Transverse colon (tissue), 4 donors: ENCODE measurements around the gene MYO18B. TPM values are rescaled to one million over a fixed set of nuclear protein-coding genes. Genes with fewer than 3 reads are reported as not detected.

Source experiments
- DNase-seq: peaks from one replicate; pipeline ENCODE4 v3.0.0-alpha.2; 2019
- H3K27ac ChIP-seq, 4 donors: fragments of 200-600 bp; sonication (generic); 2 replicates each; pipeline ENCODE4 v1.5.1; 2016 to 2018; ENCODE audit warnings: inconsistent platforms in 4 of 4
- H3K27me3 ChIP-seq: fragments of 200-600 bp; sonication (generic); 2 replicates; pipeline ENCODE4 v1.5.1; 2017; ENCODE audit warnings: inconsistent platforms
- H3K36me3 ChIP-seq, 4 donors: fragments of 200-600 bp; sonication (generic); 2 replicates each; pipeline ENCODE4 v1.5.1; 2017 to 2019; ENCODE audit warnings: inconsistent platforms in 4 of 4
- H3K4me1 ChIP-seq, 4 donors: fragments of 200-600 bp; sonication (generic); 2 replicates each; pipeline ENCODE4 v1.5.1; 2017 to 2020; ENCODE audit warnings: inconsistent platforms in 4 of 4
- H3K4me3 ChIP-seq, 4 donors: fragments of 200-600 bp; sonication (generic); 1 replicate in 1 of 4; 2 replicates in 3 of 4; pipeline versions ENCODE4 v1.5.1 to v1.6.1; 2017 to 2019; ENCODE audit warnings: inconsistent platforms in 4 of 4
- H3K9me3 ChIP-seq, 2 donors: fragments of 200-600 bp; sonication (generic); 2 replicates each; pipeline ENCODE4 v1.5.1; 2017 to 2019; ENCODE audit warnings: inconsistent platforms in 2 of 2
- EP300 ChIP-seq: sonication (generic); formaldehyde crosslinking; IDR thresholded peaks from one replicate; pipeline ENCODE4 v1.6.1; 2017; ENCODE audit warnings: antibody characterized with exemption, low read depth
- POLR2A ChIP-seq: fragments of 450-650 bp; IDR thresholded peaks from one replicate; pipeline ENCODE4 v1.6.1; 2016; ENCODE audit warnings: antibody characterized with exemption, mild to moderate bottlenecking, moderate library complexity
- POLR2AphosphoS5 ChIP-seq, 3 donors: sonication (generic); formaldehyde crosslinking; IDR thresholded peaks; one replicate each; pipeline ENCODE4 v1.6.1; 2016; ENCODE audit warnings: antibody characterized with exemption in 3 of 3
- WGBS, 2 donors: methylation state at CpG; one replicate each; pipeline ENCODE4 v1.1.5; 2018; ENCODE audit warnings: low coverage in 1 of 2; 5-methylcytosine and 5-hydroxymethylcytosine counted together
- in situ Hi-C, 4 donors: fragments of 200-750 bp; cut with MboI; loops; one replicate each; pipeline versions ENCODE4 v1.15.0 to v1.15.1; 2017; ENCODE audit warnings: low sequenced_read_pairs in 3 of 4, low pct_ligation_motif_present in 1 of 4, low pct_unique_long_range_greater_than_20kb in 1 of 4
- intact Hi-C: fragments of 100-400 bp; cut with DNase I; formaldehyde crosslinking; loops from one replicate; pipeline ENCODE4 v1.15.1; 2023; ENCODE audit warnings: low total_unique reads
- total RNA-seq, 4 donors: library from RNA; depleted of rRNA; stranded (reverse); fragments of >200 nt; gene quantifications; one replicate each; pipeline ENCODE4 v1.1.0, GENCODE V29; 2016
- TF ChIP-seq, protein P1 (sequence below), 5 experiments: fragments of 200-600 bp in 3 of 5; fragments of 450-650 bp in 2 of 5; sonication (generic) in 3 of 5; IDR thresholded peaks; 1 replicate in 2 of 5; 2 replicates in 3 of 5; pipeline ENCODE4 v1.5.1; 2016 to 2017; ENCODE audit warnings: antibody characterized with exemption in 5 of 5, inconsistent platforms in 3 of 5, mild to moderate bottlenecking in 2 of 5, moderate library complexity in 1 of 5

Gene MYO18B
- total RNA-seq, 4 donors from 2014 or later, result 0.27 TPM; not detected in 3

GRCh38 chr22:25750569-25751173 is 8.7 kb downstream of the MYO18B start:
- no peak for TF ChIP-seq POLR2AphosphoS5 (IDR thresholded peaks at IDR 0.05)
- TF ChIP-seq EP300, result no peak
- TF ChIP-seq, protein P1, sequence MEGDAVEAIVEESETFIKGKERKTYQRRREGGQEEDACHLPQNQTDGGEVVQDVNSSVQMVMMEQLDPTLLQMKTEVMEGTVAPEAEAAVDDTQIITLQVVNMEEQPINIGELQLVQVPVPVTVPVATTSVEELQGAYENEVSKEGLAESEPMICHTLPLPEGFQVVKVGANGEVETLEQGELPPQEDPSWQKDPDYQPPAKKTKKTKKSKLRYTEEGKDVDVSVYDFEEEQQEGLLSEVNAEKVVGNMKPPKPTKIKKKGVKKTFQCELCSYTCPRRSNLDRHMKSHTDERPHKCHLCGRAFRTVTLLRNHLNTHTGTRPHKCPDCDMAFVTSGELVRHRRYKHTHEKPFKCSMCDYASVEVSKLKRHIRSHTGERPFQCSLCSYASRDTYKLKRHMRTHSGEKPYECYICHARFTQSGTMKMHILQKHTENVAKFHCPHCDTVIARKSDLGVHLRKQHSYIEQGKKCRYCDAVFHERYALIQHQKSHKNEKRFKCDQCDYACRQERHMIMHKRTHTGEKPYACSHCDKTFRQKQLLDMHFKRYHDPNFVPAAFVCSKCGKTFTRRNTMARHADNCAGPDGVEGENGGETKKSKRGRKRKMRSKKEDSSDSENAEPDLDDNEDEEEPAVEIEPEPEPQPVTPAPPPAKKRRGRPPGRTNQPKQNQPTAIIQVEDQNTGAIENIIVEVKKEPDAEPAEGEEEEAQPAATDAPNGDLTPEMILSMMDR (IDR thresholded peaks at IDR 0.05), result no peak
- no peak for TF ChIP-seq POLR2A
- in situ Hi-C loops, result loop anchor here in 1 of 4 donors (25.0 kb wide), 1 partner anchor 288 kb away; no protein-coding TSS in a partner anchor
- DNase-seq, result no peak
- H3K27me3 ChIP-seq, result no peaks in the 10 kb centered on the region
- H3K36me3 ChIP-seq, result no peaks in the 10 kb centered on the region
- no peak overlapping the region for H3K4me3 ChIP-seq
- peaks cover 0 to 18% (median 0%) of the 10 kb centered on the region in 4 donors for H3K4me1 ChIP-seq
- intact Hi-C loops, result no loop called here
- no peak overlapping the region for H3K27ac ChIP-seq
- WGBS, 2 donors, result 48 to 70% methylated on average over 4 to 6 of the region's 6 CpGs
- H3K9me3 ChIP-seq, result no peaks in the 10 kb centered on the region

DNA sequence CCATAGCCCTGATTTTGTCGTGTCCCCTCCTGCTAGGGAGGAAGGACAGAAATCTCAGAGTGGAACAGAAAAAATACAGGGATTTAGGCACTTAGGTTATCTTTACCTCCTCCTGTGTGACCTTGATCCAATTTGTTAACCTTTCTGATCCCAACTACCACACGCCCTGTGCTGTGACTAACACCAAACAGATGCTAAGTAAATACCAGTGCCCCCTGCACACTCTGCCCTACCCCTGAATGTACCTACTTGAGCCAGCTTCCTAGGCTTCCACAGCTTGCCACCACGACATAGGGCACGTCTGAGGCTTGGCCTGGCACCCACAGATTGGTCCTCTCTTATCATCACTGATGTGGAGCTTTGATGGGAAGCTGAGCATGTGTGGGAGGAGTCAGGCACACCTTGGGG is 9.2 kb downstream of the MYO18B start:
- no peak overlapping the region for H3K27ac ChIP-seq
- in situ Hi-C loops, result loop anchor here in 1 of 4 donors (25.0 kb wide), 1 partner anchor 289 kb away; no protein-coding TSS in a partner anchor
- intact Hi-C loops, result no loop called here
- WGBS, 2 donors, result 62 to 70% methylated on average over 2 to 4 of the region's 4 CpGs
- H3K4me1 ChIP-seq, result peaks cover 0 to 18% (median 0%) of the 10 kb centered on the region in 4 donors
- no peak overlapping the region for H3K4me3 ChIP-seq
- H3K9me3 ChIP-seq, result no peaks in the 10 kb centered on the region
- no peaks in the 10 kb centered on the region for H3K27me3 ChIP-seq
- H3K36me3 ChIP-seq, result no peaks in the 10 kb centered on the region
- no peak for DNase-seq
- no peak for TF ChIP-seq POLR2A
- no peak for TF ChIP-seq EP300
- no peak for TF ChIP-seq POLR2AphosphoS5 (IDR thresholded peaks at IDR 0.05)
- TF ChIP-seq, protein P1 (IDR thresholded peaks at IDR 0.05), result no peak

GRCh38 chr22:25752615-25753214 is 10.7 kb downstream of the MYO18B start:
- no peak overlapping the region for H3K27ac ChIP-seq
- no peak for DNase-seq
- no peaks in the 10 kb centered on the region for H3K27me3 ChIP-seq
- no peak for TF ChIP-seq POLR2AphosphoS5 (IDR thresholded peaks at IDR 0.05)
- TF ChIP-seq EP300, result no peak
- TF ChIP-seq POLR2A, result no peak
- TF ChIP-seq, protein P1 (IDR thresholded peaks at IDR 0.05), result no peak
- peaks cover 0 to 13% (median 0%) of the 10 kb centered on the region in 4 donors for H3K4me1 ChIP-seq
- 94% methylated on average over 43 of the region's 48 CpGs; no CpG with 5 or more reads in 1 of the 2 donors for WGBS, 2 donors
- in situ Hi-C loops, result loop anchor here in 1 of 4 donors (25.0 kb wide), 1 partner anchor 290 kb away; no protein-coding TSS in a partner anchor
- no peaks in the 10 kb centered on the region for H3K9me3 ChIP-seq
- H3K36me3 ChIP-seq, result no peaks in the 10 kb centered on the region
- intact Hi-C loops, result no loop called here
- H3K4me3 ChIP-seq, result no peak overlapping the region

GRCh38 chr22:25753252-25753651 is 11.3 kb downstream of the MYO18B start:
- intact Hi-C loops (no loop called here), in situ Hi-C loops (loop anchor here in 1 of 4 donors (25.0 kb wide), 1 partner anchor 291 kb away; no protein-coding TSS in a partner anchor)
- H3K9me3 ChIP-seq, result no peaks in the 10 kb centered on the region
- no peaks in the 10 kb centered on the region for H3K27me3 ChIP-seq
- H3K27ac ChIP-seq, result no peak overlapping the region
- no peak overlapping the region for H3K4me3 ChIP-seq
- no peaks in the 10 kb centered on the region for H3K36me3 ChIP-seq
- TF ChIP-seq, protein P1 (IDR thresholded peaks at IDR 0.05), result no peak
- TF ChIP-seq POLR2AphosphoS5 (IDR thresholded peaks at IDR 0.05) (no peak), POLR2A (no peak), EP300 (no peak)
- H3K4me1 ChIP-seq, result peaks cover 0 to 9% (median 0%) of the 10 kb centered on the region in 4 donors
- DNase-seq, result no peak
- WGBS, 2 donors, result 87% methylated on average over 14 of the region's 14 CpGs; no CpG with 5 or more reads in 1 of the 2 donors
